MG63 (cell line): ENCODE data around the gene PDE8B. TPM values are rescaled to one million over a fixed set of nuclear protein-coding genes. Genes with fewer than 3 reads are reported as not detected.
A peak's percentile ranks its signal among the peaks of the same experiment; 100 is the strongest.

ENCODE experiments used
- DNase-seq: peaks from one replicate; pipeline ENCODE4 v3.0.0-alpha.2; 2020
- H3K27me3 ChIP-seq: fragments of 250-450 bp; sonication (Bioruptor Pico); 2 replicates; pipeline ENCODE4 v1.5.1; 2020; ENCODE audit warnings: mild to moderate bottlenecking, moderate library complexity
- H3K36me3 ChIP-seq: fragments of 250-450 bp; sonication (Bioruptor Pico); 2 replicates; pipeline ENCODE4 v1.5.1; 2020; ENCODE audit warnings: mild to moderate bottlenecking, moderate library complexity
- H3K4me3 ChIP-seq: fragments of 250-450 bp; sonication (Bioruptor Pico); 2 replicates; pipeline ENCODE4 v1.5.1; 2020; ENCODE audit warnings: mild to moderate bottlenecking, moderate library complexity
- H3K9me3 ChIP-seq: fragments of 250-450 bp; sonication (Bioruptor Pico); 2 replicates; pipeline ENCODE4 v1.5.1; 2020; ENCODE audit warnings: mild to moderate bottlenecking, moderate library complexity
- total RNA-seq: library from RNA; depleted of rRNA; stranded (reverse); fragments of >200 nt; shearing (Covaris generic); gene quantifications from 2 replicates; pipeline ENCODE4 v1.2.3, GENCODE V29; 2014; ENCODE audit warnings: low replicate concordance

The PDE8B gene
- total RNA-seq, 1 experiment from 2014 or later, result 0.26 TPM

DNA sequence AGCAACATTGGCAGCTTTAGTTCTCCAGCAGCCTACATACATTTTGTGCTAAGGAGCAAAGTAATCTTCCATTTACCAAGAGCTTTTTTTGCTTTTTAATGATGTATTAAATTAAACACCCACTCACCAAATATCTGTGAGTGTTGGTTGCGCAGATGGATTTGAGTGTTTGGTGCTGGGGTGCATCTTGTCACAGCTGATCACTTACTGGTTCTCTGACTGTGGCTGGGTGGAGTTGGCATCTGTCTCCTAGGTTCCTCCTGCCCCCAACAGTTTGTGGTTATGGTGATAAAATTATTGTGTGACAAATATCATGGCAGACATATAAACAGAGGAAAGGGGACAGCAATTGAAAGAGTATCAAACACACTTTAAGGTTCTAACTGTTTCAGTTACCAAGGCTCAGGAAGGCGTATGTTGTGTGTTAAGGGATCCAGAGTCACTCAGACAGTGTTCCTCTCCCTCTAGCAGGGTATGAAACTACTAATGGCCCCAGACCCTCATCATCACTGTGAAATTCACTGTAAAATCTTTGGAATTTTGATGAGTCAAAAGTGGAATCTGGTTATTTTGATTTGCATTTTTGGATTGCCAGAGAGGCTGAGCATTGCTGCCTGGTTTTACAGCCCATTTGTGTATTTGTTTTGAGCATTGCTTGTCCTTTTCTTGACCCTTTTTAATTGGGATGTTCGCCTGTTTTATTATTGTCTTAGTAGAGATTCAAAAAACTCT is 81.7 kb downstream of the PDE8B start:
- no peak overlapping the region for H3K4me3 ChIP-seq
- no peaks in the 10 kb centered on the region for H3K9me3 ChIP-seq
- H3K27me3 ChIP-seq, result no peaks in the 10 kb centered on the region
- peak; percentile 41 for DNase-seq
- H3K36me3 ChIP-seq, result no peaks in the 10 kb centered on the region

DNA sequence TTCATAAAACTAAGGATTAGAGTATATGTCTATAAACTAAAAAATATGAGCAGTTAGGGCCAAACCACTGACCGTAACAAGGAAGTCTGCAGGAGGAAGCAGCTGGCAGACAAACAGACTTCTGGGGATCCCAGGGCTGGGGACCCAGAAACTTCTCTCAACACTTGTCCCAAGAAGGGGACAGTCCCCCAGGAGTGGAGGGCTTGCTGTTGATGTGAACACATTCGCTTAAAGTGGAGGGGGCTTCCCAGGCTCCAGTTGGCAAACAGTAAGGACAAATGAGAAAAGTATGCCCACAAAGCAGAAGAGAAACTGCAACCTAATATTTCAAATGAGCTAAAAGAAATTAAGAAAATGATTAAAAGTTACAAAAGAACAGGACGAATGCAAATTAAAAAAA is 83.7 kb downstream of the PDE8B start:
- no peaks in the 10 kb centered on the region for H3K36me3 ChIP-seq
- no peak overlapping the region for H3K4me3 ChIP-seq
- no peaks in the 10 kb centered on the region for H3K9me3 ChIP-seq
- no peaks in the 10 kb centered on the region for H3K27me3 ChIP-seq
- no peak for DNase-seq

DNA sequence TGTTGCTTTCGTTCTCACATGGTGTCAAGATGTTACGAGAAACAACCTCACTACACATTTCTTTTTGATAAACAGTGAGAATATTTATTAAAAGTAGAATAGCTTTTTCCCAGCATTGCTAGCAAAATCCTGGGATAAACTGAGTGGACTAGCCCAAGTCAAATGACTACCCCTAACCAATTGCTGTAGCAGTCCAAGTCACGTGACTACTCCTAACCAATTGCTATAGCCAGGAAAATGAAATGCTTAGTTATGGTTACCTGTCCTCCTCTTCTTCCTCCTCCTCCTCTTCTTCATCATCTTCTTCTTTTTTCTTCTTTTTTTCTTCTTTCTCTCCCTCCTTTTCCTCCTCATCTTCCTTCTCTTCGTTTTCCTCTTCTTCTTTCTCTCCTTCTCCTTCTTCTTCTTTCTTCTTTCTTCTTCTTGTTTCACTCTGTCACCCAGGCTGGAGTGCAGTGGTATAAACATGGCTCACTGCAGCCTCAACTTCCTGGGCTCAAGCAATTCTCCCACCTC is 85.4 kb downstream of the PDE8B start:
- Histone ChIP-seq H3K9me3 (no peaks in the 10 kb centered on the region), H3K36me3 (no peaks in the 10 kb centered on the region), H3K4me3 (no peak overlapping the region), H3K27me3 (no peaks in the 10 kb centered on the region)
- no peak for DNase-seq

DNA sequence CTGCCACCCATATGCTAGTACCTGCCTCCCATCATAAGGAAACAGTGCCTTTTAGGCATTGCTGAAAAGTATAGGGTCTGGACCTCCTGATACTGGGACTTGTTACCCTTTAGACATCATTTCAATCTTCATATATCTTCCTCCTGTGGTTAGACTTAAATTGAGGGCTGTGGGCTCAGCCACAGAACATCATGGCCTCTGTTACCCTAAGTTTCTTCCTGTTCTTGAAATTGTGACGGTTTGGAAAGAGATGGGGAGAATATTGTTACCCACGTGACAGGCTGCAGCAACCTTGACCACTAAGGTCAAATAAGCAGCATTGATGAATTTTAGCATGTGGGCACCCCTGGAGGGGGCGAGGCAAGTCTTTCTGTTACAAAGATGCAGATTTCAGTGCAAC is 87.7 kb downstream of the PDE8B start:
- H3K36me3 ChIP-seq, result no peaks in the 10 kb centered on the region

DNA sequence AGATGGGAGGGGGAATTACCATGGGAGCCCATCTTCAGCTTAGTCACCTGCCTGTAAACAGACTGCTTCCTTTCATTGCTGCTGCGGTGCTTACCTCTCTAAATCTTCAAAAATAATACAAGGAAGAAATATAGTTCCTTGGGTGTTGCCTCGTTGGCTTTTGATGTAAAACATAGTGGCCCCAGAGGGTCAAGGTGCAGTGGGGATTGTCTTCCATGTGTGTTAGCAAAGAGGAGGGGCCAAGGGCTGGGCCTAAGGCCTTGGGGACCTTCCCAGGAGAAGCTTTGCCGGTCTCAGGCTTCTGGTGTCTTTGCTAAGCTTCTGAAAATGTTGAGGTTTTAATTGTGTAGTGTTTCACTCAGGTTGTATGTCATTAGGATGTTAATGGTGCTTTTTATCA is 90.0 kb downstream of the PDE8B start:
- Histone ChIP-seq H3K9me3 (no peaks in the 10 kb centered on the region), H3K36me3 (no peaks in the 10 kb centered on the region), H3K27me3 (no peaks in the 10 kb centered on the region), H3K4me3 (no peak overlapping the region)
- no peak for DNase-seq

More for the DNA sequence above, 87.7 kb downstream of the PDE8B start:
- Histone ChIP-seq H3K27me3 (no peaks in the 10 kb centered on the region), H3K4me3 (no peak overlapping the region), H3K9me3 (no peaks in the 10 kb centered on the region)
- DNase-seq, result no peak

DNA sequence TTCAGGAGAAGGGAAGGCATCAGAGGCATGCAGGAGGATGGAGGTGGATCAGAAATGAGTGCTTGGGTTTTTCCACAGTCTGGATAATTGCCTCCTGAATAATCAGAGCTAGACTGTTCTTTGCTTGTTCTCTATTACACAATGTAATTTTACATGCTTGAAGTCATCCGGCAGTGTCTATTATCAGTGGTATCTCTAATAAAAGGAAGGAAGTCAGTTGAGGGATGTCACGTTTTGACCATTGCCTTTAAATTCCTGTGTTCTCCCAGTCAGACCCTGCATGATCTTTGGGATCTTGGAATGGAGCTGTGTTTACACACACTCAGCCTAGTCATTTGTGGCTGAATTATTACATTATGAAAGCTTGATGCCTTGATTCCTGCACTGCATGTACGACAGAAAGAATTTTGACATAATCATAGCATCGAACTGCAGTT is 91.0 kb downstream of the PDE8B start:
- peak overlapping the region; percentile 8; the same call in 1 of the 2 replicates for H3K4me3 ChIP-seq
- no peaks in the 10 kb centered on the region for H3K9me3 ChIP-seq
- no peaks in the 10 kb centered on the region for H3K36me3 ChIP-seq
- DNase-seq, result peak; percentile 34
- no peaks in the 10 kb centered on the region for H3K27me3 ChIP-seq

DNA sequence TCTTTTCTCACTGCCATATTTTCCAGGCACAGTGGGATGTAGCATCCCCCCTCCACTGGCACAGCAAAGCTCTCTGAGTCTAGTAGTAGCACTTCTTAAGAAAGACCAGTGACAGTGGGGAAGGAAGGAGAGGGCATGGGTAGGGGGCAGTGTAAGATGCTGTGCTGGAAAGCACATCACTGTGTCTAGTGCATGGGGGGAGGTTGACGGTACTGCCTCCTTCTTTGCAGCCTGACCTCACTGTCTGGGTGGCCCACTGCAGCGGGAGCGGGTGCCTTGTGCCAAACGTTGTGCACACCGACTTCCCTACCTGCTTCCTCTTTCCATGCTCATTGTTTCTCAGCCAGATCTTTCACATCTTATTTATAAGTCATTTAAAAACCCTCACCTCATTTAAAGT is 91.8 kb downstream of the PDE8B start:
- Histone ChIP-seq H3K27me3 (no peaks in the 10 kb centered on the region), H3K9me3 (no peaks in the 10 kb centered on the region), H3K36me3 (no peaks in the 10 kb centered on the region), H3K4me3 (no peak overlapping the region)
- no peak for DNase-seq

DNA sequence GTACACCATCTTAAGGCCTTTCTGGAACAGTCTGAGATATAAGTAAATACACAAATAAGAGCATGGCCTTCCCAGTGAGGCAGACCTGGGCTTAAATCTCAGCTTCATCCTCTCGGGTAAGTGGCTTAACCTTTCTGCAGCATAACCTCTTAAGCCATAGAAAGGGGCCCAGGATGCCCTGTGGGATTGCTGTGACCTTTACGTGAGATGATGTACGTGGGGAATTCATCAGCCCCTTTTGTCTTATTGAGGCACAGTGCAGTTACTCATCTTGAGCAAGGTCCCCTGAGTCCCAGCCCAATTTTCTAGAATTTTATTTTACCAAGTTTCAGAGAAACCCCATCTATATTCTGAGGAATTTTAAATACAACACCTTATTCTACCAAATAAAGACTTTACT is 92.2 kb downstream of the PDE8B start:
- Histone ChIP-seq H3K36me3 (no peaks in the 10 kb centered on the region), H3K9me3 (no peaks in the 10 kb centered on the region), H3K27me3 (no peaks in the 10 kb centered on the region), H3K4me3 (no peak overlapping the region)
- no peak for DNase-seq

DNA sequence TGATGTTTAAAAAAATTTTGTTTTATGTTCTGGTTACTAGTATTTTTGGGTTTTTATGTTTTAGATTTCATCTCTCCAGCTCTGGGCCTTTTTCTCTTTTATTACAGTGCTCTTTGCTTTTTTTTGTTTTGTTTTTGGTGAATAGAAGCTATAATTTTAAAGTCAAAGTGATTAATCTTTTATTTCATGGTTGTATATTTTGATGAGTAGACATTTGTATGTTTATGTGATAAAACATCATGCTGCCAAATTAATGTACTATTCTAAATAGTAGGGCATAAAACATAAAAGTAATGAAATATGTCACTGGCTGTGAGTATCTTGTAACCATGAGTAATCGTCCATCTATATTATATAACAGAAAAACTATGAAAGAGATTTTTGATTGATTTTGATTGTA is 93.9 kb downstream of the PDE8B start:
- Histone ChIP-seq H3K36me3 (no peaks in the 10 kb centered on the region), H3K4me3 (no peak overlapping the region), H3K27me3 (no peaks in the 10 kb centered on the region), H3K9me3 (no peaks in the 10 kb centered on the region)
- no peak for DNase-seq

DNA sequence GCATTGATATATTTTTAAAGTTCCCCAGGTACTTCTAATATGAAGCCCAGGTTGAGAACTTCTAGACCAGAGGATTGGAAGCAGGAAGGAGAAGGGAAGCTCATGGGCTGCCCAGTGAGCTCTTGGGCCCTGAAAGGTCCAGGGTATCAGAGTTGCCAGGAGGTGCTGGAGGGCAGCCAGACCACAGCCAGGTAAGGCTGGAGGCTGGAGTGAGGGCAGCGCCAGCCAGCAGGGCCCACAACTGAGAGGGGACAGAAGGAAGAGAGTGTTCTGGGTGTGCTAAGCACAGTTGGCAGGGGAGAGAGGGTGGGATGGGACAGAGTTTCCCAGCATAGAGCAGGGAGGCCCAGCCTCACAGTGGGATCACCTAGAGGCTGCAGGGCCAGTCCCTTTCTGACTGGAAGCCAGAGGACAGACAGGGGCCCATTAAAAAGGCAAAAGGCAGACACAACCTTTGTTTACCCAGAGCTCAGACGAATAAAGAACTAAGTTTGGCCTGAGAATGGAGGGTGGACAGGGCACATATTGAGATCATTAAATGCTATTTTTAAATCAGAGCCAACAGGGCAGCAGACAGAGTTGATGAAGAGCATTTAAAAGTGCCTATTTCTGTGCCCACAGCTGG is 94.9 kb downstream of the PDE8B start:
- Histone ChIP-seq H3K36me3 (no peaks in the 10 kb centered on the region), H3K4me3 (no peak overlapping the region), H3K27me3 (no peaks in the 10 kb centered on the region), H3K9me3 (no peaks in the 10 kb centered on the region)
- DNase-seq, result no peak

DNA sequence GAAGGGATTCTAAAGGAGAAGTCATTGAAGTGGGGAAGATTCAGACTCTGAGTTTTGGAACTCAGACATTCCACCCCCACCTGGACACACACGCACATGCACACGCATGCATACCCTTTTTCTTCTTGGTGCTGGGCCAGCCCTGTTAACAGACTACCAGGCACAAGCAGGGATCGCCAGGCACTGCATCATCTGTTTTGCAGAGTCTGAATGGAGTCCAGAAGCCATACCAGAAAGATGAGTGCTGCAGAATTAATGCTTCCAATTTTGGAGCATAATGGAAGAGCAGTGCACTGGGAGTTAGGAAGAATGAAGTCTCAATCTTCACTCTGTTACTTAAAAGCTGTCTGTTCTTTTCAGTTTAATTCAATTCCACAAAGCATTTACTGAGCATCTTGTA is 95.5 kb downstream of the PDE8B start:
- H3K4me3 ChIP-seq, result no peak overlapping the region
- H3K27me3 ChIP-seq, result no peaks in the 10 kb centered on the region
- H3K36me3 ChIP-seq, result no peaks in the 10 kb centered on the region
- peak; percentile 83 for DNase-seq
- H3K9me3 ChIP-seq, result no peaks in the 10 kb centered on the region

DNA sequence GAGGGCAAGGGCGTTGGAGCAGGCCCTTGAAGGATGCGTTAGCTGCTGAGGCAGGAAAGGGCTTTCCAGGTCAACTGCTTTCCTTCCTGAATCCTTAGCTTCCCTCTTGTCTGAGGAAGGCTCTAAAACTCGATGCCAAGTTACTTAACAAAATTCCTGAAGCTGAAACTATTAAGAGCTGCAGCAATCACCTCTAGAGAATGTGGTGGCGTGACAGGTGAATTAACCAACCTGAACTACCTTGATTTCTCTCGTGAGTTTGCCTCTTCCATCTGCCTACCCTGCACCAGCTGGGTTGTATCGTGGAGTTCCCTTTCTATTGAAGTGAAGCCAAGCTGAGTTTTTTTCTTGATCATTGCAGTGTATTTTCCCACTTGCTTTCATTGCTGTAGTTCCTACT is 96.1 kb downstream of the PDE8B start:
- no peaks in the 10 kb centered on the region for H3K9me3 ChIP-seq
- no peaks in the 10 kb centered on the region for H3K27me3 ChIP-seq
- no peak for DNase-seq
- no peak overlapping the region for H3K4me3 ChIP-seq
- H3K36me3 ChIP-seq, result no peaks in the 10 kb centered on the region

DNA sequence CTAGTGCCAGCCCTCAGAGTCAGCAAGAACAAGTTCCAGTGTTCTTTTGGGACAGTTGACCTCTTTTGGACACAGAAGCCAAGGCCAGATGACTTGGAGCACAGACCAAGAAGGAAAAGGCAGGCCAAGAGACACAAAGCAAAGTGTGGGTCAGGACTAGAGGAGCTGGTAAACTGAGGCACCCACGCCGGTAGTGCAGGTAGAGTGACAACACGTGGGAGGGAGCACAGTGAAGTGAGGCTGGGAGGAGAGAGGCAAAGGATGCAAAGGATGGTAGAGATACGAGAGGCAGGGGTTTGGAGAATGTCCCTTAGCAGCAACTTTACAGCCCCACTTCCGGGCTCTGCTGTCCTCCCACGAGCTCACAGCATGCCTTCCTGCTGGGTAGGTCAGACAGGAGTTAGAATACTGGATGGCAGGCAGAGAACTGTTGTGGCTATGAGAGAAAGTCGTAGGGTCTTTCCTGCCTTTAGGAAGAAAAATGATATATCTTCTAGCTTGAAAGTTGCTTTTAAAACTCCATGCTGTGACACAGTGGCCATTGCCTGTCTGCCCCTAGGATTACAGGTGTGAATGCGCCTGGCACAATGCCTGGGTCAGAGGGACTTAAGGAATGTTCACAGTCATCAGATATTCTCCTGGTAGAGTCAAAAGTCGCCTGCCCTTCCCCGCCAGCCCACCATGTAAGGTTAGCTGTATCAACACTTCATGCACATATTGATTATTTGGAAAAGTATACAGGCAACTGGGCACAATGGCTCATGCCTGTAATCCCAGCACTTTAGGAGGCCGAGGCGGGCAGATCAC is 97.9 kb downstream of the PDE8B start:
- no peaks in the 10 kb centered on the region for H3K36me3 ChIP-seq
- no peaks in the 10 kb centered on the region for H3K27me3 ChIP-seq
- H3K9me3 ChIP-seq, result no peaks in the 10 kb centered on the region
- no peak for DNase-seq
- no peak overlapping the region for H3K4me3 ChIP-seq

DNA sequence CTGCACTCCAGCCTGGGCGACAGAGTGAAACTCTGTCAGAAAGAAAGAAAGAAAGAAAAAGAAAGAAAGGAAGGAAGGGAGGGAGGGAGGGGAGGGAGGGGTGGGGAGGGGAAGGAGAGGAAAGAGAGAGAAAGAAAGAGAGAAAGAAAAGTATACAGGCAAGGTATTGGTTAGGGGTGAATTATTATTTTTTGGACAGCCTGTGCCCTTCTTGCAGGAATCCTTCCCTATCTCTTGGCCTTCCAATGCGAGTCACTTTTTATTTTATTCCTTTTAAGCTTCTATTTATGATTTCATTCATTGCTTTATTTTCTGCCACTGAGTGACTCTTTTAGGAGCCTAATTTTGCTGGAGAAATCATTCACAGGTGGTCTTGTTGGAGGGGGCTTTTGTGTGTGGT is 98.7 kb downstream of the PDE8B start:
- no peak for DNase-seq
- no peaks in the 10 kb centered on the region for H3K27me3 ChIP-seq
- no peaks in the 10 kb centered on the region for H3K36me3 ChIP-seq
- H3K4me3 ChIP-seq, result no peak overlapping the region
- H3K9me3 ChIP-seq, result no peaks in the 10 kb centered on the region

DNA sequence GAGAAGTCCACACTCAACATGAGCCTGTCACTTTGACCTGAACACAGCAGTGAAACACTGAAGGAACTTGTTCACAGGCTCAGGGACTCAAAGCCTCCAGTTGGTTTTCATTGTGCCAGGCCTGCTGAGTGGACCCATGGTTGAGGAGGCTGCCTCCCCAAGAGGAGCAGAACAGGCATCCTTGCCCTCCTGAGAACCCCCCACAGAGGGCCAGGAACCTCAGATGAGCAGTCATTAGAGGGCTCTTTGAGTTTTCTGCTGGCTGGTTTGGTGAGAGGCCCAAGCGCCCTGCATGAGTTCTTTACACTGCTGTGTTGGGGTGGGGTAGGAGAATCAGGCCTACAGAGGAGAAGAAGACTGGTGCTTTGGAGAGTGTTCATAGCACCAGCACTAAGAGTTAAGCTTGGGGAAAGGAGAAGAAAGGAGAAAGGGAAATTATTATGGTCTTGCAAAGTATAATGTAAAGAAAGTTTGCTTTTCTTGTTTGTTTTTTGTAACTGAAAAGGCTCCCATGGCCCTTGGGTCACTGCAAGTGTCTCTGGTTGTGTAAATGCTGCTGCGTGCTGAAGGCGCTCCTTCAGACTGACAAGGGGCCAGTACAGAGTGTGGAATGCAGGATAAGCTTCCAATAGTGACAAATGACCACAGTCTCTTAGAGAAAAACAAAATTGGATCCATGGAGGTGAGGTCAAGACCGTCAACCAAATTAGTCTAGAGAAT is 100.2 kb downstream of the PDE8B start:
- no peaks in the 10 kb centered on the region; the same call in 1 of the 2 replicates for H3K9me3 ChIP-seq
- no peak for DNase-seq
- H3K27me3 ChIP-seq, result no peaks in the 10 kb centered on the region
- no peaks in the 10 kb centered on the region for H3K36me3 ChIP-seq
- no peak overlapping the region for H3K4me3 ChIP-seq

DNA sequence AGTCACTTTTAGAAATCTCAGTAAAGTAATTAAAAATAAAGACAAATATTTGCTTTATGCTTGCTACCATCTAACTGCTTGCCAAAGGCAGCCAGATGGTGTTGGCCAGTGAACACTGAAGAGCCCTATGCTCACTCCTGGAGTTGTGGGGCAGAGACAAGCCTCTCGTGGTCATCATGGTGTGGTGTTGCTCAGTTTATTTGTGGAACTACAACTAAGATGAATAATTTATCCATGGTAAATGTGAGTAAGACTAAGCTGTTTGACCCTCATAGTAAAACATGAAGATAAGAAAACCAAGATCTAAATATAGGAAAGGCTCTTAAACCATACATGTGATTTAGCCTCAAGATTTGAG is 100.7 kb downstream of the PDE8B start:
- Histone ChIP-seq H3K27me3 (no peaks in the 10 kb centered on the region), H3K36me3 (no peaks in the 10 kb centered on the region), H3K9me3 (no peaks in the 10 kb centered on the region; the same call in 1 of the 2 replicates), H3K4me3 (no peak overlapping the region)
- no peak for DNase-seq

DNA sequence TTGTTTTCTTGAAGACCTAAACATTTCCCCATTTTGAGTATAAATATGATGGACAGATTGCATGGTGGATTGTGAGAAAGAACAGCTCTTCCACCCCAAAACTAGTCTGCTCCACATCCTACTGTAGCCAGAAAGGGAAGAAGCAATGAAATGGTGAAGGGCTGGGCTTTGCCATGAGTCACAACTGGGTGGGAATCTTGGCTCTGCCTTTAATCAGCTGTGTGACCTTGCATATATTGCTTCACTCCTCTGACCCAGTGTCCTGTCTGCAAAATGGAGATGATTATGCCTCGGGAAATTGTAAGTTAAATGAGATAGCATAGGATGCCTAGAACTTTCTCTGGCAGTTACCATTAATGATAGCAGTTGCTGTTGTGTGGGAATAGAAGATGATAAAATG is 101.9 kb downstream of the PDE8B start:
- H3K36me3 ChIP-seq, result no peaks in the 10 kb centered on the region
- no peaks in the 10 kb centered on the region; the same call in 1 of the 2 replicates for H3K9me3 ChIP-seq
- H3K4me3 ChIP-seq, result no peak overlapping the region
- no peaks in the 10 kb centered on the region for H3K27me3 ChIP-seq
- DNase-seq, result peak; percentile 34
